GM20000 (cell line): ENCODE results near the gene GCSAM.

Source experiments
- DNase-seq: peaks from one replicate; pipeline ENCODE4 v3.0.0; 2012; ENCODE audit warnings: low spot score
- CTCF ChIP-seq: IDR thresholded peaks from 2 replicates; pipeline ENCODE4 v1.5.1; 2012; ENCODE audit warnings: mild to moderate bottlenecking, control low read depth; ENCODE audit errors: extremely low read depth, missing control alignments

GCSAM gene

GRCh38 chr3:112136046-112136445, 3.0 kb upstream of the GCSAM start:
- no peak for DNase-seq
- no peak for TF ChIP-seq CTCF

- TF ChIP-seq CTCF = no peak
- DNase-seq = no peak
These were observed 1.5 kb upstream of the GCSAM start for GRCh38 chr3:112134335-112135124.

GRCh38 chr3:112133626-112134334, 732 bp upstream of the GCSAM start:
- TF ChIP-seq CTCF = no peak
- no peak for DNase-seq

- TF ChIP-seq CTCF = no peak
These were observed 494 bp downstream of the GCSAM start for GRCh38 chr3:112132554-112132953.

GRCh38 chr3:112132088-112132487, 960 bp downstream of the GCSAM start:
- DNase-seq = no peak
- TF ChIP-seq CTCF = no peak

More at GRCh38 chr3:112132554-112132953, 494 bp downstream of the GCSAM start:
- DNase-seq = no peak

- no peak for DNase-seq
- TF ChIP-seq CTCF = no peak
These were observed 1.9 kb downstream of the GCSAM start for GRCh38 chr3:112131111-112131510.

GRCh38 chr3:112130638-112130993, 2.4 kb downstream of the GCSAM start:
- DNase-seq = no peak
- no peak for TF ChIP-seq CTCF
